GM18498 (cell line): ENCODE measurements around the gene G0S2.
A peak's percentile ranks its signal among the peaks of the same experiment; 100 is the strongest.

Experiments
- ATAC-seq: cut with Tn5 transposase; IDR thresholded peaks from one replicate; pipeline ENCODE4 v1.9.1; 2021; ENCODE audit warnings: mild to moderate bottlenecking, moderate library complexity; ENCODE audit not compliant: unreplicated experiment

The G0S2 gene, protein sequence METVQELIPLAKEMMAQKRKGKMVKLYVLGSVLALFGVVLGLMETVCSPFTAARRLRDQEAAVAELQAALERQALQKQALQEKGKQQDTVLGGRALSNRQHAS

DNA sequence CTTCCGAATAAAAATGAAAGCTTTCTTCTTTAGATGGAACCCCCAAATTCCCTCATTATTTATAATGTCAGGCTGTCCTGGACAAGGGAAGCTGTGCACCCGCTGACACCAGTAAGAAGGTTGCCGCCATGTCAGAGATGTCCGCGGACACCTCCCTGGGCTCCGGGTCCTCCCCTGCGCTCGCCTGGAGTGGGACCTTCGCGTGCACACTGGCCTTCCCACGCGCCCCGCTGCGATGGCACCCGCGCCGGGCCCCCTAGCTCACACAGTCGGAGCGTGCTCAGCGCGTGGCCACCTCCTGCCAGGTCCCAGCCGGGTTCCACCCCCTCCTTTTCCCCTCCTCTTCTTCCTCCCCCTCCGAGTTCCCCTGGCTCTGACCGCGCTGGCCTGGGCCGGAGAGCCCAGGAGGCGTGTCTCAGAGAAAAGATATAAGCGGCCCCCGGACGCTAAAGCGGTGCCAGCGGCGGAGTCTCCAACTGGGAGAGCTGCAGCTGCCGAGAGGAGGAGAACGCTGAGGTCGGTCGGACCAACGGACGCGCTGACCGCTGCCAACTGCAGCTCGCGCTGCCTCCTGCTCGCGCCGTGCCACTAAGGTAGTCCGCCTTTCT lies at the start of gene G0S2:
Gene G0S2 (plus strand): TSS at position 456 of the 608 bp plus-strand sequence. CDS start 273 bp downstream, outside the sequence.
- no peak for ATAC-seq

DNA sequence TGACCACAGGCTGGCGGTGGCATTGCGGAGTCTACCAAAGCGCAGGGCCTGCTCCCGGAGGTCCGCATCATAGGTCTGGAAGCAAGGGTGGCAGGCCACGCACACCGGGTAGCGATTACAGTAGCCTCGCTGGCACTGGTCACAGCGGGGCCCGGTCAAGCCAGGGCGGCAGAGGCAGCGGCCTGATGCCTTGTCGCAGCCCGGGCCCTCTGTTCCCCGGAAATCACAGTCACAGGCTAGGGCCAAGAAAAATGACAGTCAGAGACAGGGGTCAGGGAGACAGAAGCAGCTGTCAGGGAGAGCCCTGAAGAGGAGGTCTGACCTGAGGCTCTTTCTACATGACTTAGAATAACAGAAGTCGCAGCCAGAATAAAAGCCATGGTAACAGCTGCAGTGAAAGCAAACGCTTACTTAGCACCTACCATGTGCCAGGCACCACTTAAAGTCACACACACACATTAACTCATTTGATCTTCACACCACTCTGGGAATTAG lies 49.4 kb upstream of the G0S2 start:
- ATAC-seq, result no peak

DNA sequence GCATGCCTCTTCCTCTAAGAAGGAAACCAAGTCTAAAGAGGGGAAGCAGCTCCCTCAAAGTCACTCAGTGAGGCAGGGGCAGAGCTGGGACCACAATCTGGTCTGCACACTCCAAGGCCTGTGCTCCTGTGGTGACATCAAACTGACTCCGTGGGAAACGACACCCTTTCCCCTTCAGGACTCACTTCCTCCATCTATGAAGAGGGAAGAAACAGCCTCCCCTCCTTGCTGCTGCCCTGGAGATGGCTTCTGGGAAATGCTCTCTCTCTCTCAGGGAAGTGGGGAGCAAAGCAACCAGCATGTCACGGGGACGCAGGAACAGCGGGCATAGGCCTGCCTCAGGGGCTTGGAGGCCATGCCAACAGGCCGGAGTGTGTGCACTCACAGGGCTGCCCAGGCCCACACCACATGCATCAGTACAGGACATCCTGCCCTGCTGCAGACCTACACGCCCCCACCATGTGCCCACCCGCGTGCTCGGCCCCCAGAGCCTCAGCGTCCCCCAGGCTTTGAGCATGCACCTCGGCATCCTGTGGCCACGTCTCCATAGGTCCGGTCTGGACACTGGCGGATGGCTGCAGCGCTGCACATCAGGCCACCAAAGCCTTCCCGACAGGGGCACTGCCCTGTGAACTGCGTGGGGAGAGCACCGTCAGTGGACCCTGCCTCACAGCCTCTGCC lies 48.7 kb upstream of the G0S2 start:
- ATAC-seq, result no peak

DNA sequence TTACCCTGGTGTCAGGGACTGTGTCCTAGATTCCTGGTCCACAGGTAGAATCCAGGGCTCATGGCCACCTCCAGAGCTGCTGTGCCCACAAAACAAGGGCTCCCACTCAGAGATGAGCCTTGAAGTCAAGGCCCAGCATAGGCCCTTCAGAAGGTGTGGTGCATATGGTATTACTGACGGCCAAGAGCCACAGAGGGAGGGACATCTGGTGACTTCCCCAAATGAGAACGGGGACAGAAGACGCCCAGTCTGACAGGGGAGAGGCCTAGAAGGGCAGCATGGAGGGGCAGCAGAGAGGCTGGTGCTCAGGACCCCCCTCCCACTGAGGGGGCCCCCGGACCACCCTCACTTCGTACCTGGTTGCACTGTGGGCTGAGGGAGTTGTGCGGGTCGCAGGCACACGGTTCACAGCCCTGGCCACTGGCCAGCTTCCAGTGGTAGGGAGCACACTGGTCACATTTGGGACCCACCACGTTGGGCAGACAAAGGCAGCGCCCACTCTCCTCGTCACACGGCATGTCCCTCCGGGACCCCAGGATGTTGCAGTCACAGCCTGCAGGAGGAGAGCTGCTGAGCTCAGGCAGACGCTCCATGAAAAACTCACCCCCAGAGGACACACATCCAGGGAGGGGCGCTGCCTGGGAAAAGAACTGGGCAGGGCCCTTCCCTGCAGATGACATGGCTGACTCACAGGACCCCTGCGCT lies 48.0 kb upstream of the G0S2 start:
- peak; percentile 30 for ATAC-seq

DNA sequence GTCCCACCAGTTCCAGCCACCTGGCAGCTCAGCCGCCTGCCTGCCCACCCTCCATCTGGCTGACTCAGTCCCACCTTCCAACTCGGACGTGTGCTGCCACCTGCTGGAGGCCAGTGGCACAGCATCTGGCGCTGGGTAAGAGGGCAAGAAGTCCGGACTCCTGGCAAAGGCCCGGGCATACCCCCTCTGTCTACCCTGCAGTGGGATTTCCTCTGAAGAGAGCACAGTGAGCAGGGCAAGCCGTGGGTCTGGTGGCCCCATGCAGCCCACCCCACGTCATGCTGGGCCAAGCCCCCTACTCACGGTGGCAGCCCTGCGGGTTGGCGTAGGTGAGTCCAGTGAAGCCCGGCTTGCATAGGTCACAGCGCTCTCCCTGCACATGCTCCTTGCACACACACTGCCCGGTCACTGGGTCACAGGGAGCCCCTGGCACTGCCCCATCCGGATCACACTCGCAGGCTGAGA lies 47.4 kb upstream of the G0S2 start:
- peak; percentile 82 for ATAC-seq

DNA sequence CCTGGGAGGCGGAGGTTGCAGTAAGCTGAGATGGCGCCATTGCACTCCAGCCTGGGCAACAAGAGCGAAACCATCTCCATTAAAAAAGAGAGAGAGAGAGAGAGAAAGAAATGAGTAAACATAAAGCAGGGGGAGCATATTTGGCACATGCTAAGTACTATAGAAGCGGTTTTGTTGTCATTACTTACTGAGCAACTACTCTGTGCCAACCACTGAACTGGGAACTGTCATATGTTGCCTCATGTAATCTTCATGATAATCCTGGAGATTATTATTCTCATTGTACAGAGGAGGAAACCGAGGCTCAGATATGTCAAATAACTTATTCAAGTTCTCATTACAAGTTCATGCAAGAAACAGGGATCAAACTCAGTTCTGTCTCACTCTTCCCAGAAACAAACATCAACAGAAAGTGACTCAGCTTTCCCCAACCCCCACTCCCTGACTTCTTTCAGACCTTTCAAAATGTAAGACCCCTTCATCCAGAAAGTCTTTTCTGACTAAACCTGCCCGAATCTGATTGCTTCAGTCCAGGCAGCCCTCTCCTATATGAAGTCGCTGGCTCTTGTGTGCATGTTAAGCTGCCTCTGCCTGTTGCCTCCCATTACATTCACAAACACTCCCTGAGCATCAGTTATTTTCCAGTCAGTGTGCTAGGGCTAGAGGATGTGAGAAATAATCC lies 46.5 kb upstream of the G0S2 start:
- no peak for ATAC-seq

DNA sequence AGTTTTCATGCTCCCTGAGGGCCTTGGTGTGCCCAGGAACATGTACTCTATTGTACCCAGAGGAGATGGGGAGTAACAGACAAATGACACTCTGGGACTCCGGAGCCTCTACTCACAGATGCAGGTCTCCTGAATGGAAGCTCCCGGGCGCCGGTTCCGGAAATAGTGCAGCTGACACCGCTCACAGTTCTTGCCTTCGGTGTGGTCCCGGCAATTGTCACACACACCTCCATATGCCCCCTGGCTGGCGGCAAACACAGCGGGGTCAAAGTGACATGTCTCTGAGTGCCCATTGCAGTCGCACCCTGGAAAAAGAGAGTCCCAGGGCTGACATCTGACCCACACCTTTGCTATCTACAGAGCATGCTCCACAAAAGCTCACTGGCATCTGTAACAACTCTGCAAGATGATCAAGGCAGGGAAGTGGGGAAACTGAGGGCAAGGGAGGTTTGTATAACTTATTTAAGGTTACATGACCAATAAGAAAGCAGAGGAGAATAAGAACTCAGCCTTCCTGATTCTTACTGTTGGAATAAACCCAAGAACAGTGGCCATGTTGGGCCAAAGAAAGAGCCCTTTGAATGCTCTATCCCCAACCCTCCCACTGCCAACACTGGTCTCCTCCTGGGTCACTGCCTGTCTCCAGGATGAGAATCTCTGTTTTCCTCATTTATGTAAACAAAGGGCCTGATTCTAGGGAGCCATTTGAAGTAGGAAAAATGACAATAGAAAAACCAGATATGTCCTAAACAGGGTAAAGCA lies 45.4 kb upstream of the G0S2 start:
- no peak for ATAC-seq

DNA sequence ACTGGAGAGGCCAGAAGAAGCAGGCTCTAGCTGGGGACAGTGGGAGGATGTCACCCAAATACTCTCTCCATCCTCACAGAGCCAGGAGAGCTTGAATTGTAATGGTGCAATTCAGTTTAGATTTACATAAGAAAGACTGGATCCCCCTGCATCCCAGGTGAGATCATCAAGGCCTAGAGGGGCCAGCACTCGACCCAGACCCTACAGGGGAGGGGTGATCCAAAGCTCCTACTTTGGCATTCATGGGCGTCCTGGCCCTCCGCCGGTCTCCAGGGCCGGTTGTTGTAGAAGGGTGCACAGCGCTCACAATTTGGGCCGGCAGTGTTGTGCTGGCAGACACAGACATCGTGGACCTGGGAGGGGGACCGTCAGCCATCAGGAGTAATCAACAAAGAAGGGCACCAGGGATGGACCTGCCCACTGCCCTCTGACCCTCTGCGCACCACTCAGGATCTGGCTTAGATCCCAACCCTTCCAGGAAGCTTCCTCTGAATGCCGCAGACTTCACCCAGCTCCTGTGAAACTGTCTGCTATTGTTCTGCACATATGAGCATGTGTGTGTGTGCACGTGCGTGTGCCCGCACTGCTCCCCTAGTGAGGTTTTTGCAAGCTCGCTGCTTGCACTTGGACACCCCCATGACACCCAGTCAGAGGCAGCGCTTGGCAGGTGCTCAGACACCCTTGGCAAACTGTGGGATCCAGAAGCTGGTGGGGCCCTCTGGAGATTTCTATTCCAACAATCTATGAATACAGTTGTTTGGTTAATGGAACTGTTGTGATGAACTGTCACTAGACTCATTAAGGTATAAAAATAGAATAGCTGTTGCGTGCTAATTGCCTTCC lies 44.6 kb upstream of the G0S2 start:
- ATAC-seq, result no peak

DNA sequence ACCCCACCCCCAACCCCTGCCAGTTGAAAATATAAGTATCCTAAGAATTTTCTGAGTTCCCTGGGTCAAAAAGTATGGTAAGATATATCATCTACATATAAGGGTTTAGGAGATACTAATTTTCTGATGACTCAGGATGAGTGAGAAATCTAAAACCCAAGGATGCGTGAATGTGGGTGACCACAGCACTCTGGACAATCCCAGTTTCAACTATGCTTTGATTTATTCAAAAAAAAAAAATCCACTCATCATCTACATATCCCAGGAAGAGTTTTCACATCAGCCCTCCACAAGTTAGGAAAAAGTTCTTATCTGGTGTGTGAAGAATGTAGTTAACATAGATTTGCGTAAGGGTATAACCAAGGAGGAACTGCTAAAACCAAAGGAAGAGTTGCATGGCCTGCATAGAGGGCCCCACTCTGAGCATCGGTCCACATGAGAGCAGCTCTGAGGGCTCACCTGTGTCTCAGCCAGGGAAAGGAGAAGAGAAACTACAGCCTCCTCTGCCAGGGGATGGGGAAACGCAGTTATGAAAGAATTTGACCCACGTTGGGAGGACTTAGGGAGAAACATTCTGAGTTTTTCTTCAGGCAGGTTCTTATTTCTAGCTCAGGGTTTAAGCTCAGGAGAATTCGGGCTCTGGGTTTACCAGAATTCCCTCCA lies 41.7 kb upstream of the G0S2 start:
- ATAC-seq, result no peak

DNA sequence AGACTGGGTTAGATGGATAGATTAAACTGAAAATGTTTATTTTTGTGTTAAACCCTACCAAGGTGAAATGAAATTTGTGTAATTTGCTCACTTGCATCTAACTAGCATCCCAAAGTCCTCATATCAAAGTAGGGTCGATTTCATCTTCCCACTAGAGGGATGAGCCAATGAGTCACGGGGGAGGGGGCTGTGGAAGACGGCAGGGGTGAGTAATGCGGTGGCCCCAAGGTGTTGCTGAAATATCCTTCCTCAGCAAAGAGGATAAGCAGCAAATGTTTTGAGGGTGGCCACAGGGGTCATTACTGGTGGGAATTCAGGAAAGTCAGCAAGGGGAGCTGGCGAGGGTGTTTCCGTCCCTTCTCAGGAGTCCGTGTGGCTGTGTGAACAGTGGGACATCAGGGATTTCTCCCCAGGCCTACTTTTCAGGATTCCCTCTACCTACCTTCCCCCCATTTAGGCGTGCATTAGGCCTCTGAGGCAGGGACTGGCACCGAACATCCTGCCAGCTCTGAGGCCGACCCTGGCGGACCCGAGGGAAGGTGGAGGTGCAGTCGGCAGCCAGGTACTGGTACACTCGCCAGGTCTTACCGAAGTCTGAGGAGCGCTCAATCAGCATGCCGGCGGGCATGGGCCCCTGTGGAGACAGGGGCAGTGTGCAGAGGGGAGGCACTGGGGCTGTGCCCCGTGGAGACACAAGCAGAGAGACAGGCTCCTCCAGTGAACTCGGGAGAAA lies 41.0 kb upstream of the G0S2 start:
- ATAC-seq, result no peak

DNA sequence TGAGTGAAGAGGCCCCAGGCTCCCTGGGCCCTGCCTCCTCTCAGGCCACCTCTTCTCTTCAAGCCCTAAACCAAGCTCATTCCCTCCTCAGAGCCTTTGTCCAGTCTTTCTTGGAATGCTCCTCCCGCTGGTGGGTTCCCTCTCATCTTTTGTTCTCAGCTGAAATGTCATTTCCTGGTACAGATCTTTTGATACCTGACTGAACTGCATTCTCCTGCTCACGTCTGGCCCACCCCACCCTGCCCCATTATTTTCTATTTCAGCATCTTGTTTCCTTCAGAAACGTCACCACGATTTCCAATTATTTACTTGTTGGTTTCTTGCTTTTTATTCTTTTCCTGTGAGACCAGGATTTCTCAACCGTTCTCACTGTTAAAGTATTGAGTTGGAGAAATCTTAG lies 39.4 kb upstream of the G0S2 start:
- ATAC-seq, result no peak

DNA sequence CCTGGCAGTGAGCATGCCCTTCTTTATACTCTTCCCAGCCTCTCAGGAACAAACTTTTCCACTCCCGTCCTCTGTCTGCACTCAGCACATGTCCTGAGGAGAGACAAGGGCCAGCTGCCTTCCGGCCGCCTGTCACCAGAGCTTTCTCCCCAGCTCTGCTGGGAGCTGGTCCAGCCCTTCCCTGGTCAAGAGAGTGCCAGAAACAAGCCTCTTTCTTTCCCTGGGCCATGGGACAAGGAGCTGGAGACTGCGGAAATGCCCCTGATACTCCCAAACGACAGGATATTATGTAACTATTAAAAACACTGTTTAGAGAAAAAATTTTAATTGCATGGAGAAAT lies 33.4 kb upstream of the G0S2 start:
- no peak for ATAC-seq

DNA sequence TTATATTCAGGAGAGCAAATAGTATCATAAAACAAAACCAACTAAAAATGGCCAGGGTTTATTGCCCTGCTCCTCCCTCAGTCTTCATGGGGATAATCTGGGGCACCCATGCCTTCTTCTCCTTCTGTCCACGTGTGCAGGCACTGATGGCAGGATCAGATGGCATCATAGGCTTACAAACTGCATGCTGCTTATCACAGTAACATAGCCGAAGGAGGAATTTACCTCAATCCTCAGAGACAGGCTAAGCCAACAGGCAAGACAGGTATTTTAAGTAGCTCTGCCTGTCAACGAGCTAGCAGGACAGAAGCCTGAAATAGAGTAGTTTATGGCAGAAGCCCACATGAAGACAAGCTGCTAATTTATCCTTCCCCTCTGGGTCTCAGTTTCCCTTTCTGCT lies 32.4 kb upstream of the G0S2 start:
- ATAC-seq, result no peak

DNA sequence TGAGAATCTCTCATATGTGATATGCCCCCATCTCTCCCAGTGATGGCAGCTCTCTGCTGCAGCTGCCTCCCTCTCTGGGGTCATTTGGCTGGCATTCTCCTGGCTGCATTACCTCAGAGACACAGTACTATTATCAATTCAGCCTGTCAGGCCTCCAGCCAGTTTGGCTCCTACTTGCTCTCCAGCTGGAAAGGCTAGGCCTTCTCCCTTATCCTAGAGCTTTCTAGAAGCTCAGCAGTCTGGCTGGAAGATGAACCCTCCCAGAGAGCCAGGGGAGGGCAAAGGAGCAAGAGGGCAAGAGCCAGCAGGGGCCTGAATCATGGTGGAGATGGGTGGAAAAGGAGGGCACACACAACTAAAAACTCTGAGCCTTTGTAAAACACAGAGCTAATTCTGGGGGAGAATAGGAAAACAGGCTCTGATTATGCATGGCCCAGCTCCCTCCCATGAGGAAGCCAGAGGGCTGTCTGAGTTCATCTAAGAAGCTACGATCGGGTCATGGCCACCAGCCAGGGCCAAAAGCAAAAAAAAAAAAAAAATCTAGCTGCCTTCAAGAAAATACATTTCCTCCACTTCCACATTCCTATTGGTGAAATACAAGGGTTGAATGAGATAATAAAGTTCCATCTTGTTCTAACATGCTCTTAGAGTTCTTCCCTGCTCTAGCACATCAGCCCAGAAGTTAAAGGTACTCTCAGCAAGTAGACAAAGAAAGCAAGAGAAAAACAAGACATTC lies 31.8 kb upstream of the G0S2 start:
- ATAC-seq, result no peak

DNA sequence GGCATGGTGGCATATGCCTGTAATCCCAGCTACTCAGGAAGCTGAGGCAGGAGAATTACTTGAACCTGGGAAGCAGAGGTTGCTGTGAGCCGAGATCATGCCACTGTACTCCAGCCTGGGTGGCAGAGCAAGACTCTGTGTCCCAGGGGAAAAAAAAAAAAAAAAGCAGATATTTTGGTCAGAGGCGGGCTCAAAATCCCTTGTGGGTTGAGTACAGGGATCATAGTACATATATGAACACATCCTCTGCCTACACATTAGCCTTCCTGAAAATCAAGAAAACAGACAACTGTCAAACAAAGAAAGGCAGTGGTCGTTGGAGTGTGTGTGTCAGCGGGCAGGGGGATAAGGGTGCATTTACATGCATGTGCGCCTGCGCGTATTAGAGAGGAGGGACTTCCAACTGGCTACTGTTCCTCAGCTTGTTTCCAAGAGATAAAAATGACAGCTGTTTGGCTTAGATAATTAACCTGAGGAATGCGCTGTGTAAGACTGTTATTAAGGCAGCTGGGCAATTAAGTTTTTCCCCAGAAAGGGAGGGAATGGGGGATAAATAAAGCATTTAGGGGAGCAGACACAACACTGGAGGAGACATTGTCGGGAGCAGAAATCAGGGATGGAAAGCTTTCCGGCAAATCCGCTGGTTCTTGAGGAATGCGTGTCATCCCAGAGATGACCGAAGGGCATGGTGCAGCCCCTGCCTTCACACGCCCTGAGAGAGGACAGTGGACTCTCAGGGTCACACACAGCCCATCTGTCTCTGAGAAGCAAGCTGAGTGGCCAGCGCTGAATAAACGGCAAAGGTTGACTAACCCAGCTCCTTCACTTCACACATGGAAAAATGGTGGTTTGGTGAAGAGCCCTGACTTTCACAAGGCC lies 29.4 kb upstream of the G0S2 start:
- no peak for ATAC-seq

DNA sequence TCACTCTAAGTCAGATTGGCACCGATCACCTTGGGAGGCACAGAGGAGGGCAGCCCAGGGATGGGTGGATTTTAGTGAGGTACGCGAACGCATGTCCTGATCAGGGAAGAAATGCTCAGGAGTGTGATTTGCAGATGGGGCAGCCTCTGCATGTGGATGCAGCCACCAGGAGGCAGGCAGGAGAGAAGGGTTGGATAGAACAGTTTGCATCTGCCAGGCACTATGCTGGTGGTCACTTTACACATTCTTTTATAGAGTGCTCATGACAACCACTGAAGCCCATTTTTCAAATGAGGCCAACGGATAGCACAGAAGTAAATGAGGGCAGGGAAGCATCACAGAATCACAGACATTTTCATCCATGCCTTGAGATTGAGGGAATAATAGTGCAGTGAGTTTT lies 28.7 kb upstream of the G0S2 start:
- no peak for ATAC-seq

DNA sequence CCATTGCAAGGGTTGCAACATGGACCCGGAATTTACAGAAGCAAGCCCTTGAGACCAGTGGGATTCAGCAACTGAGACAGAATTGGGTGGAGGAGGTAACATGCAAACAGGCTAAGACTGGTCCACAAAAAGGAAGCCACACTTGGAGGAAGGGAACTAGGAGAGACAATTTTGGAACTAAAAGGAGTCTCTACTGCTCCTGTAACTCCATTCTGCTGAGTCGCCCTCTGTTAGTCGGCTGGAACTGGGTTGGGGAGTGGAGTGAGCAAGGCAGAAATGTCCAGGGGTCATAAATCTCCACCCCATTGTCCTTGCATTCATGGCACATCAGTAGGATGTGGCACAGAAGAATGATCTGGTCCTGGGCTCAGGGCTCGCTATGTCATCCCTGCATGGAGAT lies 28.1 kb upstream of the G0S2 start:
- ATAC-seq, result no peak
